ENCODE data around the gene COLQ.

Gene COLQ

GRCh38 chr3:15520185-15520584 is 1.3 kb downstream of the COLQ start:
- DNase-seq (ENCODE audit: low read depth) = no peak

- no peak for DNase-seq (ENCODE audit: low read depth)
Measured at GRCh38 chr3:15519096-15519495, 2.4 kb downstream of the COLQ start.

GRCh38 chr3:15514663-15515340 is 6.7 kb downstream of the COLQ start:
- DNase-seq (ENCODE audit: low read depth) = no peak

- DNase-seq (ENCODE audit: low read depth) = no peak
Measured at GRCh38 chr3:15513810-15514662, 7.5 kb downstream of the COLQ start.

GRCh38 chr3:15513116-15513515 is 8.4 kb downstream of the COLQ start:
- no peak for DNase-seq (ENCODE audit: low read depth)

GRCh38 chr3:15512166-15512565 is 9.3 kb downstream of the COLQ start:
- peak; percentile 20 for DNase-seq (ENCODE audit: low read depth)

- DNase-seq (ENCODE audit: low read depth) = no peak
Measured at GRCh38 chr3:15511156-15511555, 10.3 kb downstream of the COLQ start.

- DNase-seq (ENCODE audit: low read depth) = no peak
Measured at GRCh38 chr3:15510493-15510892, 11.0 kb downstream of the COLQ start.

GRCh38 chr3:15506571-15506970 is 14.9 kb downstream of the COLQ start:
- DNase-seq (ENCODE audit: low read depth) = no peak

- no peak for DNase-seq (ENCODE audit: low read depth)
Measured at GRCh38 chr3:15505479-15506165, 15.9 kb downstream of the COLQ start.

- DNase-seq (ENCODE audit: low read depth) = no peak
Measured at GRCh38 chr3:15502616-15503015, 18.9 kb downstream of the COLQ start.

- no peak for DNase-seq (ENCODE audit: low read depth)
Measured at GRCh38 chr3:15501126-15501525, 20.4 kb downstream of the COLQ start.

GRCh38 chr3:15500107-15500724 is 21.3 kb downstream of the COLQ start:
- no peak for DNase-seq (ENCODE audit: low read depth)

- DNase-seq (ENCODE audit: low read depth) = peak; percentile 18
Measured at GRCh38 chr3:15499536-15499935, 22.0 kb downstream of the COLQ start.

GRCh38 chr3:15498431-15499214 is 22.9 kb downstream of the COLQ start:
- DNase-seq (ENCODE audit: low read depth) = peak; percentile 13

GRCh38 chr3:15497964-15498363 is 23.5 kb downstream of the COLQ start:
- DNase-seq (ENCODE audit: low read depth) = no peak

- DNase-seq (ENCODE audit: low read depth) = no peak
Measured at GRCh38 chr3:15496341-15496664, 25.2 kb downstream of the COLQ start.

GRCh38 chr3:15495461-15496340 is 25.8 kb downstream of the COLQ start:
- DNase-seq (ENCODE audit: low read depth) = no peak

GRCh38 chr3:15493436-15493835 is 28.1 kb downstream of the COLQ start:
- no peak for DNase-seq (ENCODE audit: low read depth)

GRCh38 chr3:15492847-15493360 is 28.6 kb downstream of the COLQ start:
- no peak for DNase-seq (ENCODE audit: low read depth)

- DNase-seq (ENCODE audit: low read depth) = no peak
Measured at GRCh38 chr3:15491143-15491542, 30.4 kb downstream of the COLQ start.
